A549 (cell line): ENCODE measurements around the gene ATP5PD.

ENCODE experiments used
- EP300 ChIP-seq, 2 experiments: fragments of >200 bp; sonication (Bioruptor Twin); formaldehyde crosslinking; IDR thresholded peaks; 2 replicates in 1 of 2; 3 replicates in 1 of 2; pipeline ENCODE4 v1.6.1; 2016 to 2017
- JUN ChIP-seq, 2 experiments: fragments of >200 bp; sonication (Bioruptor Twin); formaldehyde crosslinking; IDR thresholded peaks; 2 replicates in 1 of 2; 3 replicates in 1 of 2; pipeline ENCODE4 v1.6.1; 2016 to 2017
- MAZ ChIP-seq: fragments of 150-350 bp; IDR thresholded peaks from 2 replicates; pipeline ENCODE4 v1.6.1; 2014; ENCODE audit warnings: antibody characterized with exemption, low read depth, low read length, borderline replicate concordance
- NFE2L2 ChIP-seq: fragments of 150-350 bp; conservative IDR thresholded peaks from 2 replicates; pipeline ENCODE4 v1.6.1; 2014; ENCODE audit warnings: low read length
- POLR2A ChIP-seq: IDR thresholded peaks from 2 replicates; pipeline ENCODE4 v1.6.1; 2012; ENCODE audit warnings: mild to moderate bottlenecking, low read length
- POLR2AphosphoS2 ChIP-seq: conservative IDR thresholded peaks from 2 replicates; pipeline ENCODE4 v1.6.1; 2012; ENCODE audit warnings: low read length, improper control_type of control experiment, inconsistent platforms
- RCOR1 ChIP-seq: fragments of 150-350 bp; IDR thresholded peaks from 2 replicates; pipeline ENCODE4 v1.6.1; 2014; ENCODE audit warnings: antibody characterized with exemption, low read length, low read depth
- RNF2 ChIP-seq: fragments of 200-600 bp; sonication (generic); IDR thresholded peaks from 2 replicates; pipeline ENCODE4 v1.6.1; 2016; ENCODE audit warnings: low read depth, mild to moderate bottlenecking, antibody characterized with exemption, moderate library complexity, borderline replicate concordance
- TF ChIP-seq, protein P1 (sequence below): fragments of >200 bp; sonication (Bioruptor Twin); formaldehyde crosslinking; IDR thresholded peaks from 3 replicates; pipeline ENCODE4 v1.5.1; 2016
- TF ChIP-seq, protein P2 (sequence below): fragments of 200-600 bp; sonication (generic); IDR thresholded peaks from 2 replicates; pipeline ENCODE4 v1.6.1; 2016; ENCODE audit warnings: antibody characterized with exemption, mild to moderate bottlenecking, moderate library complexity
- TF ChIP-seq, protein P3 (sequence below): IDR thresholded peaks from 2 replicates; pipeline ENCODE4 v1.6.1; 2012

DNA sequence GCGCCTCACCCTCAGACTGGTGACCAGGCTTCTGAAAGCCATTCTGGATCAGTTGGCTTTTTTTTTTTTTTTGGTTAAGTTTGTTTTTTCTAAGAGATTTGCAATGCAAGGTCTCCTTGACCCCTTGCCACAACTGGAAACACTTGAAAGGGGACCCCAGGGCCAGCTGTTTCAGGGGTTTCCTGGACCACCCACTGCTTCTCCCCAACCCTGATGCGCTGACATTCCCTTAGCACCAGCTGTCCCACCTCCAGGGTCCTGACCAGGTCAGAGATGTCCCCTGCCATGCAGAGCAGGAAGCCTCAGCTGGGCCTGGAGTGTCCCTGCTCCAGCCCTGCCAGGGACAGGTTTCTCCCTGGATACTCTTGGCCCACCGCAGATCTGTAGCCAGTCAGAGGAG is 42.4 kb downstream of the ATP5PD start:
- TF ChIP-seq, protein P1, sequence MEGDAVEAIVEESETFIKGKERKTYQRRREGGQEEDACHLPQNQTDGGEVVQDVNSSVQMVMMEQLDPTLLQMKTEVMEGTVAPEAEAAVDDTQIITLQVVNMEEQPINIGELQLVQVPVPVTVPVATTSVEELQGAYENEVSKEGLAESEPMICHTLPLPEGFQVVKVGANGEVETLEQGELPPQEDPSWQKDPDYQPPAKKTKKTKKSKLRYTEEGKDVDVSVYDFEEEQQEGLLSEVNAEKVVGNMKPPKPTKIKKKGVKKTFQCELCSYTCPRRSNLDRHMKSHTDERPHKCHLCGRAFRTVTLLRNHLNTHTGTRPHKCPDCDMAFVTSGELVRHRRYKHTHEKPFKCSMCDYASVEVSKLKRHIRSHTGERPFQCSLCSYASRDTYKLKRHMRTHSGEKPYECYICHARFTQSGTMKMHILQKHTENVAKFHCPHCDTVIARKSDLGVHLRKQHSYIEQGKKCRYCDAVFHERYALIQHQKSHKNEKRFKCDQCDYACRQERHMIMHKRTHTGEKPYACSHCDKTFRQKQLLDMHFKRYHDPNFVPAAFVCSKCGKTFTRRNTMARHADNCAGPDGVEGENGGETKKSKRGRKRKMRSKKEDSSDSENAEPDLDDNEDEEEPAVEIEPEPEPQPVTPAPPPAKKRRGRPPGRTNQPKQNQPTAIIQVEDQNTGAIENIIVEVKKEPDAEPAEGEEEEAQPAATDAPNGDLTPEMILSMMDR = no peak
- TF ChIP-seq POLR2A = no peak
- no peak for TF ChIP-seq MAZ
- TF ChIP-seq RNF2 = no peak
- TF ChIP-seq, protein P2, sequence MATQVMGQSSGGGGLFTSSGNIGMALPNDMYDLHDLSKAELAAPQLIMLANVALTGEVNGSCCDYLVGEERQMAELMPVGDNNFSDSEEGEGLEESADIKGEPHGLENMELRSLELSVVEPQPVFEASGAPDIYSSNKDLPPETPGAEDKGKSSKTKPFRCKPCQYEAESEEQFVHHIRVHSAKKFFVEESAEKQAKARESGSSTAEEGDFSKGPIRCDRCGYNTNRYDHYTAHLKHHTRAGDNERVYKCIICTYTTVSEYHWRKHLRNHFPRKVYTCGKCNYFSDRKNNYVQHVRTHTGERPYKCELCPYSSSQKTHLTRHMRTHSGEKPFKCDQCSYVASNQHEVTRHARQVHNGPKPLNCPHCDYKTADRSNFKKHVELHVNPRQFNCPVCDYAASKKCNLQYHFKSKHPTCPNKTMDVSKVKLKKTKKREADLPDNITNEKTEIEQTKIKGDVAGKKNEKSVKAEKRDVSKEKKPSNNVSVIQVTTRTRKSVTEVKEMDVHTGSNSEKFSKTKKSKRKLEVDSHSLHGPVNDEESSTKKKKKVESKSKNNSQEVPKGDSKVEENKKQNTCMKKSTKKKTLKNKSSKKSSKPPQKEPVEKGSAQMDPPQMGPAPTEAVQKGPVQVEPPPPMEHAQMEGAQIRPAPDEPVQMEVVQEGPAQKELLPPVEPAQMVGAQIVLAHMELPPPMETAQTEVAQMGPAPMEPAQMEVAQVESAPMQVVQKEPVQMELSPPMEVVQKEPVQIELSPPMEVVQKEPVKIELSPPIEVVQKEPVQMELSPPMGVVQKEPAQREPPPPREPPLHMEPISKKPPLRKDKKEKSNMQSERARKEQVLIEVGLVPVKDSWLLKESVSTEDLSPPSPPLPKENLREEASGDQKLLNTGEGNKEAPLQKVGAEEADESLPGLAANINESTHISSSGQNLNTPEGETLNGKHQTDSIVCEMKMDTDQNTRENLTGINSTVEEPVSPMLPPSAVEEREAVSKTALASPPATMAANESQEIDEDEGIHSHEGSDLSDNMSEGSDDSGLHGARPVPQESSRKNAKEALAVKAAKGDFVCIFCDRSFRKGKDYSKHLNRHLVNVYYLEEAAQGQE = no peak
- no peak for TF ChIP-seq POLR2AphosphoS2
- no peak for TF ChIP-seq RCOR1
- TF ChIP-seq NFE2L2 = no peak
- TF ChIP-seq, protein P3, sequence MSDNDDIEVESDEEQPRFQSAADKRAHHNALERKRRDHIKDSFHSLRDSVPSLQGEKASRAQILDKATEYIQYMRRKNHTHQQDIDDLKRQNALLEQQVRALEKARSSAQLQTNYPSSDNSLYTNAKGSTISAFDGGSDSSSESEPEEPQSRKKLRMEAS = no peak
- TF ChIP-seq JUN (IDR thresholded peaks at IDR 0.05) = no peak
- TF ChIP-seq EP300 (IDR thresholded peaks at IDR 0.05) = no peak
